ENCODE data around the gene MTHFR. TPM values are rescaled to one million over a fixed set of nuclear protein-coding genes. Genes with fewer than 3 reads are reported as not detected.

MTHFR gene
- total RNA-seq, 1 experiment from 2014 or later, result 18.2 TPM

GRCh38 chr1:11851180-11851579, 45.4 kb upstream of the MTHFR start:
- no peak overlapping the region for H3K23ac ChIP-seq (ENCODE audit: insufficient read length, low read depth, low read length)
- H3T11ph ChIP-seq (ENCODE audit: low read length), result no peak overlapping the region
- no peak overlapping the region for H4K8ac ChIP-seq (replicated peaks; ENCODE audit: insufficient read length, low read depth, low read length)
- no peak overlapping the region for H3K14ac ChIP-seq (ENCODE audit: insufficient read depth, low read length)
- no peaks in the 10 kb centered on the region for H3K79me1 ChIP-seq (ENCODE audit: insufficient read depth, low read depth, low read length, poor library complexity, severe bottlenecking)
- H2BK15ac ChIP-seq (ENCODE audit: low read depth, low read length), result no peak overlapping the region
- no peak overlapping the region for H4K5ac ChIP-seq (ENCODE audit: insufficient read length, low read depth, low read length)
- H3K56ac ChIP-seq (ENCODE audit: insufficient read length, low read depth, low read length), result no peak overlapping the region
- no peak overlapping the region for H3K9ac ChIP-seq (ENCODE audit: extremely low read depth, insufficient read length, low read length)
- no peak overlapping the region for H2BK20ac ChIP-seq (ENCODE audit: low read depth, low read length, poor library complexity, severe bottlenecking)
- Mint-ChIP-seq H3K36me3 (ENCODE audit: insufficient read depth in 1 of 3, low read depth in 3 of 3) (peaks cover 0 to 5% (median 5%) of the 10 kb centered on the region in 3 experiments; a peak in 2 of 7 replicates), H3K4me3 (no peak overlapping the region; a peak in 1 of 5 replicates), H3K27ac (no peak overlapping the region), H3K4me1 (no peaks in the 10 kb centered on the region), H3K9me3 (no peaks in the 10 kb centered on the region; a peak in 1 of 5 replicates), H3K27me3 (ENCODE audit: low read depth) (peaks cover 16% of the 10 kb centered on the region)
- H2BK5ac ChIP-seq (ENCODE audit: insufficient read length, low read length), result no peak overlapping the region
- no peaks in the 10 kb centered on the region for H3K9me3 ChIP-seq (ENCODE audit: control insufficient read depth, low read depth, low read length)
- no peak overlapping the region for H3K18ac ChIP-seq (ENCODE audit: insufficient read length, low read depth, low read length)
- no peak for TF ChIP-seq CTCF (conservative IDR thresholded peaks at IDR 0.05)
- no peak overlapping the region for H2AFZ ChIP-seq (ENCODE audit: low read length)
- H2BK120ac ChIP-seq (ENCODE audit: low read depth, low read length, poor library complexity, severe bottlenecking), result no peak overlapping the region
- no peaks in the 10 kb centered on the region for H3K79me2 ChIP-seq (ENCODE audit: insufficient read depth, low read length)
- H3K27me3 ChIP-seq (ENCODE audit: insufficient read depth, low read length), result no peaks in the 10 kb centered on the region
- H3K4me2 ChIP-seq (ENCODE audit: insufficient read depth, insufficient read length, low read length), result no peak overlapping the region
- no peak overlapping the region for H2BK12ac ChIP-seq (ENCODE audit: insufficient read length, low read depth, low read length)
- WGBS (ENCODE audit: extremely low coverage, insufficient read length, low lambda C conversion rate), result no CpG with 5 or more reads among the region's 7 CpGs
- no peak overlapping the region for H2AK5ac ChIP-seq (ENCODE audit: insufficient read length, low read length)
- H3K4ac ChIP-seq (ENCODE audit: low read depth, low read length), result no peak overlapping the region
- no peaks in the 10 kb centered on the region for H3K4me1 ChIP-seq (ENCODE audit: insufficient read depth, low read length)
- no peaks in the 10 kb centered on the region for H3K23me2 ChIP-seq (ENCODE audit: insufficient read length, low read depth, low read length, poor library complexity, severe bottlenecking)
- DNase-seq, result no peak
- H4K20me1 ChIP-seq (ENCODE audit: control insufficient read depth, insufficient read depth, insufficient read length), result no peaks in the 10 kb centered on the region
- no peak overlapping the region for H4K91ac ChIP-seq (ENCODE audit: insufficient read length, low read depth, low read length)
- H3K27ac ChIP-seq (ENCODE audit: insufficient read length, low read depth, low read length), result no peak overlapping the region
